GM19452 (cell line): ENCODE measurements around the gene BAD.

Experiments used
- ATAC-seq: cut with Tn5 transposase; IDR thresholded peaks from one replicate; pipeline ENCODE4 v1.9.1; 2021; ENCODE audit not compliant: unreplicated experiment

Gene BAD

DNA sequence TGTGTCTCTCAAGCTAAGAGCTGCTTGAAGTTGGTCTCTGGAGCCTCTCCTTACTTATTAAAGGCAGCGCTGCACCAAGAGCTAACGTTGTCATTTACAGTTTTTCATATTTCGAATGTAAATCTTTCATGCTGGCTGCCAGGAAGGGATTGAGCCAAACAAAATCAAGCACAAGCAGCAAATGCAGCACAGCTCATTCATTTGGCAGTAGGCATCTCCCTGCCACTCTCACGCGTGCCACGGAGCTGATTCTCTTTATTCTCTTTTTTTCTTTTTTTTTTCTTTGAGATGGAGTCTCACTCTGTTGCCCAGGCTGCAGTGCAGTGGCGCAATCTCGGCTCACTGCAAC is 51.5 kb downstream of the BAD start:
- ATAC-seq = no peak

DNA sequence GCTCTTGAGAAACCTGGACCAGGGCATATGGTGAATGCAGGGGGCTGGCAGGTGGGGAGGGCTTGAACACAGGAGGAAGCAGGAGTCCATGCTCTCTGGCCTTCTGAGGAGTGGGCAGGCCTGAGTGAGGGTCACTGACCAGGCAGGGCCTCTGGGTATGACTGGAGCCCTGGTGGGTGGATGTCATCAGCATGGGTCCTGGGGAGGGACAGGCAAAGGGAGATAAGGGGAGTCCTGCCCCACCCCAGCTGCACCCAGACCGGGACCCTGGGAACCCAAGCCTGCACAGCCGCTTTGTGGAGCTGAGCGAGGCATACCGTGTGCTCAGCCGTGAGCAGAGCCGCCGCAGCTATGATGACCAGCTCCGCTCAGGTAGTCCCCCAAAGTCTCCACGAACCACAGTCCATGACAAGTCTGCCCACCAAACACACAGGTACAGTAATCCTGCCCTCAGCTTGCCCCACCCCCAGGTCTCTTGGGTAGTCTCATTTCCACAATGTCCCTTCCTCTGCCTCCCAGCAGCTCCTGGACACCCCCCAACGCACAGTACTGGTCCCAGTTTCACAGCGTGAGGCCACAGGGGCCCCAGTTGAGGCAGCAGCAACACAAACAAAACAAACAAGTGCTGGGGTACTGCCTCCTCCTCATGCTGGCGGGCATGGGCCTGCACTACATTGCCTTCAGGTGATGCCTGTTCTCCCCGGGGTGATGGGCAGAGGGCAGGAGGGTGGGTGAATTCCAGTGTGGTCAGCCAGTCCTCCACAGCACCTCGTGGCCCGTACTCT is 52.1 kb downstream of the BAD start:
- no peak for ATAC-seq

DNA sequence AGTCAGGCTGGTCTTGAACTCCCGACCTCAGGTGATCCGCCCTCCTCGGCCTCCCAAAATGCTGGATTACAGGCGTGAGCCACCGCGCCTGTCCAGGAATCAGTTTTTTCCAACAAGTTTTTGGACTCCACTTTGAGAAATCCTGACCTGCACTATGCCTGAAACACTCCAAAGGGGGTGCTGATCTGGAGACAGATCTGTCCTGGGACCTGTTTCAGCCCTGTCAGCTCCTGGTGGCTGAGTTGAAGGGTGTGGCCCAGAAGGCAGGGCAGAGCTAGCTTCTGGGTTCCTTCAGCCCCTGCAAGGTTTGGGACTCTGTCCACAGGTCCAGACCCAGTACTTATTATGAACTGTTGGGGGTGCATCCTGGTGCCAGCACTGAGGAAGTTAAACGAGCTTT is 52.9 kb downstream of the BAD start:
- no peak for ATAC-seq

DNA sequence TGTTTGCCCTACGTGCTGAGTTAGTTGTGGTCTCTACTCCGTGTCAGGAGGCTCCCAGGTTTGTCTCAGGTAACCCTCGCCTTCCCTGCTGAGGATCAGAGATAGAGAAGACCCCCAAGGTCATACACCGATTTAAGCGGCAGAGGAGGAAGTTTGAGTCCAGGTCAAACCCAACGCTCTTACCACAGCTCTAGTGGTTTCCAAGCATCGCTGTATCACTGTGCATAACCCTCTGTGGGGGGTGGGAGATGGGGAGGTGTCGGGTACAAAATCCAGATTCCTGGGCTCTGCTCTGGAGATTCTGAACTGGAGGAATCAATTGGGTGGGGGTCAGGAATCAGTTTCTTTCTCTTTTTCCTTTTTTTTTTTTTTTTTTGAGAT is 53.5 kb downstream of the BAD start:
- ATAC-seq = no peak

DNA sequence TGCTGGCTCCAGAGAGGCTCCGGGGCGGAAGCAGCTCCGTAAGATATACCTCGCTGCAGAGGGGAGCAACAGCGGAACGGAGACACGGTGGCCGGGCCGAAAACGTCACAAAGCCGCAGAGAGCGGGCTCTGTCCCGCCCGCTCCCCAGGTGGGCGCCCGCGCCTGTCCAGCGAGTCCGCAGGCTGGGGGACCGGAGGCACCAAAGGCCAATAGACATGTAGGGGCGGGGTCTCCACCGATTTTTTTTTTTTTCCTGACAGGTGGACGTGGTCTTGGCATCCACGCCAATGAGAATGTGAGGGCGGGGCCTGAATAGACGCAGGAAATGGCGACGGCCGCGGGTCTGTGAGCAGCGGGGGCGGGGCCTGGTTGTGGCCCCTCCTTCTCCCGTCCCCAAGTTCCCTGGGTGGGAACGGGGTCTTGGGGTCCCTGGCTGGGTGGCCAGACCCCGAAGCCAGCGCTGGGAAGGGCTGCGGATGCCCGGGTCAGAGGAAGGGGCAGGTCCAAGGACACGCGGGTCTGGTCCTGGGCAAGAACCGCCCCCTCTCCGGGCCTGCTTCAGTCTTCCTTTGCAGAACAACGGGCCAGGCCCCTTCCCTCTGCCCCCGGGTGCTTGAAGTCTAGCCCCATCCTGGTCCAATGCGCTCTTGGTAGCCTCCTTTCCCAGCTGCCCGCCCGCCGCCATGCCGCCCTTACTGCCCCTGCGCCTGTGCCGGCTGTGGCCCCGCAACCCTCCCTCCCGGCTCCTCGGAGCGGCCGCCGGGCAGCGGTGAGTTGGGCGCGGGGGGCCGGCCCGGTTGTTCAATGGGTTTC is 54.1 kb downstream of the BAD start, which contains the start of gene DNAJC4:
Gene DNAJC4, plus strand, starts transcription at position 378 of the 814 bp plus-strand sequence. Its CDS starts 307 bp downstream, at position 685.
- ATAC-seq = peak; percentile 55

DNA sequence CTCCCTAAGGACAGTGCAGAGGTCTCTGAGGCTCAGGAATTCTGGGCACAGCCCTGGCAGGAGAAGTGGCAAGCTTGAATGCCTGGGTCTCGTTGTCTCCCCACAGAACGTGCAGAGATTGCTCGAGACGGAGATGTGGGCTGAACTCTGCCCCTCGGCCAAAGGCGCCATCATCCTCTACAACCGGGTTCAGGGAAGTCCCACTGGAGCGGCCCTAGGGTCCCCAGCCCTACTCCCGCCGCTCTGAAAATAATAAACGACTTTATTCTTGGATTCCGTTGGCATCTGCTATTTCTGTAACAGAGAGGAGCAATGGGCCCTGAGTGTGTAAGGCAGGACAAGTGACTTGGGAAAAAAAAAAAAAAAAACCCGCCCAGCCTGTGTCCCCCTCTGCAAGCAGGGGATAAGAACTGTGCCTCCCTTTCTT is 54.7 kb downstream of the BAD start:
- ATAC-seq = no peak

DNA sequence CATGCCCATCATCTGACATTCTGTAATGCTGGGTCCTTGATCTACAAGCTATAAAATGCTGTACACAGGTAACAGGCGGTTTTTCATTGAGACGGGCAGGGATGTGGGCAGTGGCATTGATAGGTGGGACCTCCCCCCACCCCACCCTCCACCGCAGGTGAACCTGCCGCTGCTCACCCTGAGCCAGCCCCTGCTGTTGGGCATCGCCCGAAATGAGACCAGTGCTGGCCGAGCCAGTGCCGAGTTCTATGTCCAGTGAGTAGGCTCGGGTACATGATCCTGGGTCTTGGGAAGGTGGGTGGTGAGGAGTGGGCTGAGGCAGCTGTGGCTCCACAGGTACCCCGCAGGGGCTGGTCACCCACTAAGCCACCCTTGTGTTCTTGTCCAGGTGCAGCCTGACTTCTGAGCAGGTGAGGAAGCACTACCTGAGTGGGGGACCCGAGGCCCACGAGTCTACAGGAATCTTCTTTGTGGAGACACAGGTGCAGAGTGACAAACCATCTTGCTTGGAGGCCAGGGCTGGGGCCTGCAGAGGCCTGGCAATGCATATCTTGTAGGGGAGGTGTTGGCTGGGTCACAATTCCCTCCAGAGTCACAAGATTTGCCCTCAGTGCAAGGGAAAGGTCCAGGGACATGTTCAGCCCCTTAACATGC is 55.2 kb downstream of the BAD start:
- no peak for ATAC-seq

DNA sequence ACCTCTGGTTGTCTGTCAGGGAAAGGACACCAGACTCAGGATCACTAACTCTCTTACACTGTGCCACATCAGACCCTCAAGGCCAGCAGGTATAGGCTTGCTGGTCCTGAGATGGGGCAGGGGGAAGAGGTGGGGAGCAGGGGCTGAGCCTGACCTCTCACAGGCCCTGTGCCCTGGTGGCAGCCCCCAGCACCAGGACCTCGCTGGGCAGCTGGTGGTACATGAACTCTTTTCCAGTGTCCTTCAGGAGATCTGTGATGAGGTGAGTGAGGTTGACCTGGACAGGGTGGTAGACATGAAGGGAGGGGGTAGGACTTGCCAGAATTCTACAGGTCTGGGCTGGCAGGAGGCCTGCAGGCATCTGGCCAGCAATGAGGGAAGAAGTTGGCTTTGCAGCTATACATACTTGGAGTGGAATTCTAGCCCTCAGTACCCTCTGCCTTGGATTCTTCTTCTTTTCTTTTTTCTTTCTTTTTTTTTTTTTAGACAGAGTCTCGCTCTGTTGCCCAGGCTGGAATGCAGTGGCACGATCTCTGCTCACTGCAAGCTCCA is 57.0 kb downstream of the BAD start:
- ATAC-seq = no peak

DNA sequence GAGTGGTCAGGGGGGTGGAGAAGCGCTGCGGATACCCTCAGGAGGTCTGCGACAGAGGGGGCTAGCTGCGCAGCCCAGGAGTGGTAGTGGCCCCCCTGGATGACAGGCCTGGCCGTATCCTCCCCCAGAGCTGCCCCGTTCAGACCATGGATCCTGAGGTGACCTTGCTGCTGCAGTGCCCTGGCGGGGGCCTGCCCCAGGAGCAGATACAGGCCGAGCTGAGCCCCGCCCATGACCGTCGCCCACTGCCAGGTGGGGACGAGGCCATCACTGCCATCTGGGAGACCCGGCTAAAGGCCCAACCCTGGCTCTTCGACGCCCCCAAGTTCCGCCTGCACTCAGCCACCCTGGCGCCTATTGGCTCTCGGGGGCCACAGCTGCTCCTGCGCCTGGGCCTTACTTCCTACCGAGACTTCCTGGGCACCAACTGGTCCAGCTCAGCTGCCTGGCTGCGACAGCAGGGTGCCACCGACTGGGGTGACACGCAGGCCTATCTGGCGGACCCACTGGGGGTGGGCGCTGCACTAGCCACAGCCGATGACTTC is 57.9 kb downstream of the BAD start:
- ATAC-seq = no peak

DNA sequence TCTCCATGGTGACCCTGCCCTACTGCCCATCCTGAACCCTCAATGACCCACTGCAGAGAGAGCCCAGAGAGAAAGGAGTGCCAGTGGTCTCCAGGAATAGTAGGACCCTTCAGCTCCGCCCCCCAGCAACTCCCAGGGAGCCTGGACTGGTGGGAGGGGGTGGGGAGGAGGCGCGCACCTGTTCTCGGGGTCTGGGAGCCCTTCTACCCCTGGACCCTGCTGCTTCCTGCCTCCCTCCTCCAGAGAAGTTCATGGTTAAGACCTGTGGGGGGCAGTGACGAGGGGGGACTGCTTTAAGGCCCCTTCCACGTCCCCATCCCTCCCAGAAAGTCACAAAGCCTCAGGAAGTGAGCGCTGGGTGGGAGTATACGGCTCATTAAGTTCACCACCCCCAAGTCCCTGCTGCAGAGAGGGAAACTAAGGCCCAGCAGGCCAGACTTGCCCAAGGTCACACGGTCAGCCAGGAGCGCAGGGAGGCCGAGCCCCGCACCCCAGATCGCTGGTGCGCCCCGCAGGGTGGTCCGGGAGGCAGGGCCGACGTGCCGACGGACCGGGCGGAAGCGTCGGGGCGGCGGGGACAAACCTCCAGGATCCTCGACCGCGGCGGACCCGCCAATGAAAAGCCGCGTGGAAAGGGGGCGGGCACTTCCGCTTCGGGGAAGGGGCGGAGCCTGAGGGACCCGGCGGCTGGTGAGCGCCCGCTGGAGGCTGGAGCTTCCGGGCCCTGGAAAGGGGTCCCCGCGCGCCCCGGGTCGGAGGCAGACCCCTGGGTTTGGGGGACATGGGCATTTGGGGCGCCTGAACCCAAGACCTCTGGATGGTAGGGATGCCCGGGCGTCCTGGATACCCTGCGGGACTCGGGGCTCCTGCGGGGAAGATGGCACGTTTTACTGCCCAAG is 58.6 kb downstream of the BAD start, which contains the start of the genes NUDT22 and TRPT1:
Gene NUDT22, plus strand, starts transcription at position 667 of the 899 bp plus-strand sequence. CDS start 379 bp downstream, outside the sequence.
Gene TRPT1, minus strand, starts transcription at position 579 of the 899 bp plus-strand sequence. Its CDS starts 326 bp downstream, at position 253.
- peak; percentile 49 for ATAC-seq

DNA sequence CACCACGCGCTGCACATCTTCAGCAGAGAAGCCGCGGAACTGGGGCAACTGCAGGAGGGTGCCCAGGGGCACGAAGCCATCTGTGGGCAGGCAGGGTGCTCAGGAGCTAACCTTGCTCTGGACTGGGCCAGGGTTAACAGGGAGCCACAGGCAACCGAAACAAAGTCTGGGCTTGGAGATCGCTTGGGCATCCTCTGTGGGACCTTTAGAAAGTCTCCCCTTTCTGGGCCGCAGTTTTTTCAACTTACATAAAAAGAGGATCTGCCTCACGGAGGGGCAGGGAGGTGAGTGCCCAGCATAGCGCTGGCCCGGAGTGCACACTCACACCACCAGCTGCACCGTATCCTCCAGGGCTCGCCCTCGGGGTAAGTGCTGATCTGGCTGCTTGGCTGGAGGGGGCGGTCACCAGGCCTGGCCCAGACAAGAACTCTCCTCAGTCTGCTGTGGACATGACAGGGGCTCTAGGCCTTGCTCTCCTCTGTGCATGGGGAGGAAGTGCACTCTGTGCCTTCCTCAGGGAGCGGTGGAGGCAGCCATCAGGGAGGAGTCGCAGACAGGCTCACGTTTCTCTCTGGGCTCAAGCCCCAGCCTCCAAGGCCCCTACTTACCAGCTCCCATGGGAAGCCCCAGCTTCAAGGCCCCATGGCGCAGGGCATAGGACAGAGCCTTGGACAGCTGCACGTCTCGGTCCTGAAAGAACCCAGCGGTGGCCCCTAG is 59.4 kb downstream of the BAD start:
- no peak for ATAC-seq

DNA sequence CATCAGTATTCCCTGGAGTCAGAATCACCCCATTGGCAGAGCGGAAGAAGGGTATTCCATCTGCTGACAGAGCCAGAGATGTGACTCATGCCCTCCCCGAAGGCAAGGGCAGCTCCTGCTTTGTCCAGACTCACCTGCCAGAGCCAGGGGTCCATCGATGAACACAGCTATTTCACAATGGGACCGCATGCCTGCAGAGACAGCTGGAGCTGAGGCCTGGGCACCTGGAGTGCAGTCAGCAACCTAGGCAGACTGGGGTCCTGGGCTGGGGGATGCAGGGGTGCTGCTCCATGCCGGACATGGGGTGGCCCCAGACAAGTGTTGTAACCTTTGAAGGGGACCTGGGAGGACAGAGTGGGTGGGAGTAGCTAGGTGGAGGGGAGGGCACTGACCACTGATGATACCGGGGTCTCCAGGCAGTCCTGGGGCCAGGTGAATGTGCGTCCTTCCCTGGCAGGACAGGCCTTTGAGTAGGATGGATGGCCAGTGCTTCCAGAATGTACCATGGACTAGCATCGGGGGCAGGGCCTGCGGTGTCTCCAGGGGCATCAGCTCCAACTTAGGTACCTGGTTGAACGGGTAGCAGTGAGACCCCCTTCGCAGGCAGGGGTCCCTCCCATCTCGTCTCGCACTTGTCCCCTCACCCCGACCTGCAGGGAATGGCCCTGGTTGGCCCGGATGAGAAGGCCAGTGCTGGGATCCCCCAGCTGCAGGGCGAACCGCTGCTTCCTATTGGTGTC is 60.1 kb downstream of the BAD start:
- ATAC-seq = no peak

DNA sequence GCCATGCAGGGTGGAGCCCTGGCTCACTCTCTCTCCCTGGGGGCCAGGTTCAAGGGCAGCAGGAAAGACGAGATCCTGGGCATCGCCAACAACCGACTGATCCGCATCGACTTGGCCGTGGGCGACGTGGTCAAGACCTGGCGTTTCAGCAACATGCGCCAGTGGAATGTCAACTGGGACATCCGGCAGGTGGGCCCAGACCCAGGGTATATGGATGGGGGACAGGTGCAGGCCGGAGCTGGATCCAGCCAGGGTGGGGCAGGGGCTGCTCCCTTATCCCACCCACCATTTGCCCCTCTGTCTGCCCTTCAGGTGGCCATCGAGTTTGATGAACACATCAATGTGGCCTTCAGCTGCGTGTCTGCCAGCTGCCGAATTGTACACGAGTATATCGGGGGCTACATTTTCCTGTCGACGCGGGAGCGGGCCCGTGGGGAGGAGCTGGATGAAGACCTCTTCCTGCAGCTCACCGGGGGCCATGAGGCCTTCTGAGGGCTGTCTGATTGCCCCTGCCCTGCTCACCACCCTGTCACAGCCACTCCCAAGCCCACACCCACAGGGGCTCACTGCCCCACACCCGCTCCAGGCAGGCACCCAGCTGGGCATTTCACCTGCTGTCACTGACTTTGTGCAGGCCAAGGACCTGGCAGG is 61.3 kb downstream of the BAD start:
- no peak for ATAC-seq

DNA sequence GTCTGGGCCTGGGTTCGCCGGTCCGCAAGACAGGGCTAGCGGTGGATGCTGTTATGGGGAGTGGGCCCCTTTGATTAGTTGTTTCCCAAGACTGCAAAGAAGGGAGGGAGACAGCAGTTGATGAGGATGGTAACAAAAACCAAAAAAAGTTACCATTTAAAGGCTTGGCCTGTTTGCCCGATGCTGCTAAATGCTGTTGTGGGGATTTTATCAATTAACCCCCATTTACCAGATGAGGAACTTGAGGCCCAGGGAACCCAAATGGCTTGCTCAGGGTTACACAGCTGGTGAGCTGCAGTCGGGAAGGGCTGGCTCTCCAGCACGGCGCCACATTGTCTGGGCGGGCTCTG is 61.8 kb downstream of the BAD start:
- no peak for ATAC-seq

DNA sequence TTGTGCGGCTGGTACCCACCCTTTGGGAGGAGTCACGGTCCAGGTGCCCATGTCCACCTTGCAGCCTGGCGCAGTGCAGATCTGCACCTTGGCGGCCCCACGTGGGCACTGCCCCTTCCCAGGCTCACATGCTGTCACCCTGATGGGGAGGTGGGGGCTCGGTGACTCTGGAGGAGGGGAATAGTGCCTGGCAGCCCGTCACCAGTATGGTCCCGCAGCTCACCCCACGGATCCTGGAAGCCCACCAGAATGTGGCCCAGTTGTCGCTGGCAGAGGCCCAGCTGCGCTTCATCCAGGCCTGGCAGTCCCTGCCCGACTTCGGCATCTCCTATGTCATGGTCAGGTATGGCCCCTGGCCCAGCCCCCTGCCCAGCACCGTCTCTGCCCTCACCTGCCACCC is 63.7 kb downstream of the BAD start:
- no peak for ATAC-seq

DNA sequence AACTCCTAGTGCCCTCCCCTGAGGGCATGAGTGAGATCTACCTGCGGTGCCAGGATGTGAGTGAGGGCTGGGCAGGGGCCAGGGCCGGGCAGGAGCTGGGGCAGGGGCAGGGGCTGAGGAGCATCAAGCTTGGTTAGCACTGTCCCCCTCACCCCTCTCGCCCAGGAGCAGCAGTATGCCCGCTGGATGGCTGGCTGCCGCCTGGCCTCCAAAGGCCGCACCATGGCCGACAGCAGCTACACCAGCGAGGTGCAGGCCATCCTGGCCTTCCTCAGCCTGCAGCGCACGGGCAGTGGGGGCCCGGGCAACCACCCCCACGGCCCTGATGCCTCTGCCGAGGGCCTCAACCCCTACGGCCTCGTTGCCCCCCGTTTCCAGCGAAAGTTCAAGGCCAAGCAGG is 64.2 kb downstream of the BAD start:
- no peak for ATAC-seq
